SU-DHL-6 (cell line): Measurements from ENCODE around the gene PPP4R3A.

Experiments
- H2AFZ ChIP-seq: fragments of 200-600 bp; sonication (generic); 2 replicates; pipeline ENCODE4 v1.6.1; 2014; ENCODE audit warnings: low read depth, mild to moderate bottlenecking, moderate library complexity, mixed read lengths, antibody characterized with exemption, low read length; ENCODE audit not compliant: severe bottlenecking
- H3F3A ChIP-seq: fragments of 200-600 bp; shearing (Covaris generic); 2 replicates; pipeline ENCODE4 v1.6.0; 2016; ENCODE audit warnings: antibody characterized with exemption, mild to moderate bottlenecking; ENCODE audit not compliant: insufficient read depth
- H3K27ac ChIP-seq: fragments of 200-600 bp; sonication (generic); 2 replicates; pipeline ENCODE4 v1.5.1; 2016; ENCODE audit warnings: low read depth, mild to moderate bottlenecking, low read length, moderate library complexity, mixed read lengths
- H3K27me3 ChIP-seq: fragments of 200-600 bp; sonication (generic), shearing (Covaris generic); 2 replicates; pipeline ENCODE4 v1.6.0; 2014; ENCODE audit warnings: mild to moderate bottlenecking, low read length
- H3K36me3 ChIP-seq: fragments of 200-600 bp; sonication (generic); 2 replicates; pipeline ENCODE4 v1.6.1; 2014; ENCODE audit warnings: mild to moderate bottlenecking, low read length, mixed read lengths
- H3K4me2 ChIP-seq: fragments of 300-600, 200-600 bp; shearing (Covaris generic), sonication (generic); 2 replicates; pipeline ENCODE4 v1.6.0; 2014; ENCODE audit warnings: low read length, low read depth, mild to moderate bottlenecking; ENCODE audit not compliant: poor library complexity, severe bottlenecking
- H3K4me3 ChIP-seq: fragments of 200-600 bp; sonication (generic); 2 replicates; pipeline ENCODE4 v1.5.1; 2014; ENCODE audit warnings: antibody characterized with exemption, low read length, mild to moderate bottlenecking, mixed read lengths; ENCODE audit not compliant: insufficient read depth, poor library complexity, severe bottlenecking
- H3K79me2 ChIP-seq: fragments of 200-600 bp; sonication (generic); 2 replicates; pipeline ENCODE4 v1.6.1; 2014; ENCODE audit warnings: mild to moderate bottlenecking, low read length, moderate library complexity; ENCODE audit not compliant: insufficient read depth
- H3K9ac ChIP-seq: fragments of 200-600 bp; sonication (generic); 2 replicates; pipeline ENCODE4 v1.7.0; 2014; ENCODE audit warnings: mild to moderate bottlenecking, low read length
- H3K9me2 ChIP-seq: fragments of 200-600 bp; sonication (generic); replicated peaks from 2 replicates; pipeline ENCODE4 v1.6.1; 2014; ENCODE audit warnings: low read length; ENCODE audit not compliant: insufficient read depth
- H3K9me3 ChIP-seq: fragments of 200-600 bp; sonication (generic); 2 replicates; pipeline ENCODE4 v1.6.1; 2014; ENCODE audit warnings: low read length, mixed read lengths; ENCODE audit not compliant: insufficient read depth
- H4K20me1 ChIP-seq: fragments of 200-600 bp; sonication (generic); 2 replicates; pipeline ENCODE4 v1.6.1; 2014; ENCODE audit warnings: low read depth, mild to moderate bottlenecking, antibody characterized with exemption, low read length, moderate library complexity, mixed read lengths
- EZH2phosphoT487 ChIP-seq: fragments of 200-600 bp; sonication (generic), shearing (Covaris generic); conservative IDR thresholded peaks from 2 replicates; pipeline ENCODE4 v1.6.1; 2018; ENCODE audit warnings: mild to moderate bottlenecking, antibody characterized with exemption, low read length, moderate library complexity, mixed read lengths
- TF ChIP-seq, protein P1 (sequence below): fragments of 200-600 bp; sonication (generic); IDR thresholded peaks from one replicate; pipeline ENCODE4 v1.5.1; 2017; ENCODE audit warnings: antibody characterized with exemption, mild to moderate bottlenecking, low read length, moderate library complexity; ENCODE audit not compliant: insufficient read depth, poor library complexity, severe bottlenecking

The PPP4R3A gene

DNA sequence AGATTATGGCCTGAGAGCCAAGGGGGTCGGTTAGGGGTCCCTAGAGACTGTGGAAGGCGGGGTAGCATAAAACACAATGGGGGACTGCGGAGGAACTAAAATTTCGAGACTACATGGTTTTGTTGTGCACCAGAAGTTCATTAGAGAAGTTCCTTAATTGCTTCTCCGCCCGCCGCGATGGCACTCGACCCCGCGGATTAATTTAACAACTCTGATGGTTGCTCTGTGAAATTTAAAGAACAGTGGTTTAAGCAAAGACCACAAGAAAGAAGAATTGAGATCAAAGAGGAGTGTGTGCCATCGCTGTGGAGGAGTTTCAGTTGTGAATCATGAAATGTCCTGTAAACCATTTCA is 91.1 kb downstream of the PPP4R3A start:
- Histone ChIP-seq H4K20me1 (no peaks in the 10 kb centered on the region), H3K79me2 (peaks cover 32% of the 10 kb centered on the region), H3K9me2 (no peaks in the 10 kb centered on the region), H3K27ac (peak overlapping the region; percentile 97), H3K4me3 (no peak overlapping the region), H3K9me3 (no peaks in the 10 kb centered on the region), H3F3A (peaks cover 40% of the 10 kb centered on the region), H3K9ac (peak overlapping the region; percentile 98; the same call in 1 of the 2 replicates), H3K36me3 (peaks cover 8% of the 10 kb centered on the region; the same call in 1 of the 2 replicates), H2AFZ (peak overlapping the region; percentile 27), H3K4me2 (peak overlapping the region; percentile 56), H3K27me3 (no peaks in the 10 kb centered on the region)
- TF ChIP-seq, protein P1, sequence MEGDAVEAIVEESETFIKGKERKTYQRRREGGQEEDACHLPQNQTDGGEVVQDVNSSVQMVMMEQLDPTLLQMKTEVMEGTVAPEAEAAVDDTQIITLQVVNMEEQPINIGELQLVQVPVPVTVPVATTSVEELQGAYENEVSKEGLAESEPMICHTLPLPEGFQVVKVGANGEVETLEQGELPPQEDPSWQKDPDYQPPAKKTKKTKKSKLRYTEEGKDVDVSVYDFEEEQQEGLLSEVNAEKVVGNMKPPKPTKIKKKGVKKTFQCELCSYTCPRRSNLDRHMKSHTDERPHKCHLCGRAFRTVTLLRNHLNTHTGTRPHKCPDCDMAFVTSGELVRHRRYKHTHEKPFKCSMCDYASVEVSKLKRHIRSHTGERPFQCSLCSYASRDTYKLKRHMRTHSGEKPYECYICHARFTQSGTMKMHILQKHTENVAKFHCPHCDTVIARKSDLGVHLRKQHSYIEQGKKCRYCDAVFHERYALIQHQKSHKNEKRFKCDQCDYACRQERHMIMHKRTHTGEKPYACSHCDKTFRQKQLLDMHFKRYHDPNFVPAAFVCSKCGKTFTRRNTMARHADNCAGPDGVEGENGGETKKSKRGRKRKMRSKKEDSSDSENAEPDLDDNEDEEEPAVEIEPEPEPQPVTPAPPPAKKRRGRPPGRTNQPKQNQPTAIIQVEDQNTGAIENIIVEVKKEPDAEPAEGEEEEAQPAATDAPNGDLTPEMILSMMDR = no peak
- no peak for TF ChIP-seq EZH2phosphoT487

DNA sequence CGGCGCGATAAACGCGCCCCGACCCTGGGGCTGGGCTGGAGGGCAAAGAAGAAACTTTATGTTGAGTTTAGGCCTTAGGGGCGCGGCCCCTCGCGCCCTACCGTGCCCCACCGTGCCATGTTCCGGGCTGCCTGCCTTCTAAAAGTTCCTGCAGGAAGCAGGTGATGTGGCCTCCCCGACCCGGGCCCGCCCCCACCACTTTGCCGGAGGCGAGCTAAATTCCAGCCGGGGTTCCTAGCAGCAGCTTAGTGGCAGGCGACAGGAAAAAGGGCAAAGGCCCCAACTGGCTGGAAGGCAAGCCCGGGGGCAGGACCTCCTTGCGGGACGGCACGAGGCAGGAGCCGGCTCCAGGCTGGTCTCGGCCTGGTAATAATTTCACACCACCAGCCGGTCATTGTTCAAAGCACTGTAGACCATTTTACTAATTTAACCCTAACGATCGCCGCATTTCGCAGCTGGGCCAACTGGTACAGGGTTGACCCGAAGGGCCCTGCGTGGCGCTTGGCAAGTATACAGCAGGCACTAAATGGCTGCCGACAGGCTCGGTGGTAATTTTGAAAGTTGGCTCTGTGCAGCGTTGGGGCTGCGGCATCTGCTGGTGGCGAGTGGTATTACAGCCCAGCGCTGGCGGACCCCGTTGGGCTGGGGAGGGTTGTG is 91.6 kb downstream of the PPP4R3A start:
- H3K27ac ChIP-seq = peak overlapping the region; percentile 97
- peak overlapping the region; percentile 98 for H3K9ac ChIP-seq

DNA sequence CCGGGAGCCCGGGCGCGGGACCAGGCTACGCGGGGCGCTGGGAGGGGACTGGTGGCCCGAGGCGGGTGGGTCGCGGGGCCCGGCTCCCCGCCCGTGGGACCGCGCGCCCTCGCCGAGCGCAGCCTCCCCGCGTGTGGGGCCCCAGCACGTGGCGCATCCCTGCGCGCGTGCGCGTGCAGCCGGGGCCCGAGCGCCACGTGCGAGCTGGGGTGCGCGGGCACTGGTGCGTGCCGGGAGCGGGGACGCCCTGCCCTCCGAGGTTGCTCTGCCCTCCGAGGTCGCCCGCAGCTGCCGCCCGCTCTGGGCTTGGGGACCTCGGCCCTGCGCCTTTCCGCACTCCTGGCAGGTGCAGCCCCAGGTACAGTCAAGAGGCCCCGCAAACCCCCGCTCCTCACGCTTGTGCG is 92.1 kb downstream of the PPP4R3A start:
- H2AFZ ChIP-seq = peak overlapping the region; percentile 27
- H3K9ac ChIP-seq = peak overlapping the region; percentile 98
- H3K9me3 ChIP-seq = no peaks in the 10 kb centered on the region
- TF ChIP-seq EZH2phosphoT487 = no peak
- TF ChIP-seq, protein P1 = no peak
- peak overlapping the region; percentile 97 for H3K27ac ChIP-seq
- H4K20me1 ChIP-seq = no peaks in the 10 kb centered on the region; the same call in 1 of the 2 replicates
- peak overlapping the region; percentile 20 for H3K4me3 ChIP-seq
- H3K27me3 ChIP-seq = no peaks in the 10 kb centered on the region
- H3K9me2 ChIP-seq = no peaks in the 10 kb centered on the region
- peak overlapping the region; percentile 56 for H3K4me2 ChIP-seq
- H3K79me2 ChIP-seq = peaks cover 42% of the 10 kb centered on the region
- peaks cover 50% of the 10 kb centered on the region for H3F3A ChIP-seq
- H3K36me3 ChIP-seq = peaks cover 13% of the 10 kb centered on the region; the same call in 1 of the 2 replicates

More for the DNA sequence above, 91.6 kb downstream of the PPP4R3A start:
- Histone ChIP-seq H3F3A (peaks cover 45% of the 10 kb centered on the region), H3K27me3 (no peaks in the 10 kb centered on the region), H3K9me3 (no peaks in the 10 kb centered on the region), H2AFZ (peak overlapping the region; percentile 27), H3K79me2 (peaks cover 37% of the 10 kb centered on the region), H3K9me2 (no peaks in the 10 kb centered on the region), H3K36me3 (peaks cover 9% of the 10 kb centered on the region; the same call in 1 of the 2 replicates), H3K4me2 (peak overlapping the region; percentile 56), H4K20me1 (no peaks in the 10 kb centered on the region; the same call in 1 of the 2 replicates), H3K4me3 (peak overlapping the region; percentile 20)
- no peak for TF ChIP-seq EZH2phosphoT487
- TF ChIP-seq, protein P1 = peak; percentile 97
